GM23338 (cell line): ENCODE measurements around the gene TFAP2B.
A peak's percentile ranks its signal among the peaks of the same experiment; 100 is the strongest.

Source experiments
- CREB1 ChIP-seq: fragments of 250-450 bp; sonication (Bioruptor Pico); IDR thresholded peaks from 2 replicates; pipeline ENCODE4 v1.5.0; 2020; ENCODE audit warnings: low read depth, mild to moderate bottlenecking, moderate library complexity
- CTCF ChIP-seq, 2 experiments: fragments of 200-600 bp in 1 of 2; sonication (generic) in 1 of 2; conservative IDR thresholded peaks; 2 replicates each; pipeline versions ENCODE4 v1.5.1 to v1.6.1; 2016 to 2017; ENCODE audit warnings: antibody characterized with exemption in 2 of 2, low read depth in 2 of 2, mild to moderate bottlenecking in 2 of 2, moderate library complexity in 1 of 2
- ETS1 ChIP-seq: IDR thresholded peaks from 2 replicates; pipeline ENCODE4 v1.6.1; 2016; ENCODE audit warnings: antibody characterized with exemption
- EZH2 ChIP-seq: fragments of 200-600 bp; sonication (generic); IDR thresholded peaks from one replicate; pipeline ENCODE4 v1.8.0; 2017; ENCODE audit warnings: antibody characterized with exemption, mild to moderate bottlenecking, low read depth; ENCODE audit not compliant: unreplicated experiment
- EZH2phosphoT487 ChIP-seq: fragments of 200-600 bp; sonication (generic); IDR thresholded peaks from one replicate; pipeline ENCODE4 v1.8.1; 2018; ENCODE audit warnings: antibody characterized with exemption; ENCODE audit not compliant: unreplicated experiment
- JUNB ChIP-seq: IDR thresholded peaks from one replicate; pipeline ENCODE4 v1.6.1; 2016; ENCODE audit warnings: antibody characterized with exemption; ENCODE audit not compliant: unreplicated experiment
- NANOG ChIP-seq: IDR thresholded peaks from 2 replicates; pipeline ENCODE4 v1.6.1; 2016; ENCODE audit warnings: antibody characterized with exemption, borderline replicate concordance
- POLR2AphosphoS5 ChIP-seq: IDR thresholded peaks from 2 replicates; pipeline ENCODE4 v1.6.1; 2016; ENCODE audit warnings: antibody characterized with exemption, low read depth
- REST ChIP-seq: IDR thresholded peaks from one replicate; pipeline ENCODE4 v1.6.1; 2018; ENCODE audit warnings: antibody characterized with exemption; ENCODE audit not compliant: unreplicated experiment
- ZNF114 ChIP-seq: fragments of 250-450 bp; sonication (Bioruptor Pico); IDR thresholded peaks from 2 replicates; pipeline ENCODE4 v1.5.0; 2020; ENCODE audit warnings: mild to moderate bottlenecking, moderate library complexity
- ZNF331 ChIP-seq: fragments of 250-450 bp; sonication (Bioruptor Pico); IDR thresholded peaks from 2 replicates; pipeline ENCODE4 v1.5.0; 2020; ENCODE audit warnings: low read depth, mild to moderate bottlenecking, moderate library complexity

GRCh38 chr6:50818020-50818419, 651 bp upstream of the TFAP2B start:
- TF ChIP-seq JUNB: no peak
- no peak for TF ChIP-seq CREB1 (CRISPR knock-in tag)
- TF ChIP-seq CTCF (conservative IDR thresholded peaks at IDR 0.05; ENCODE audit: low read depth in 2 of 2): no peak
- TF ChIP-seq POLR2AphosphoS5: no peak
- TF ChIP-seq REST: no peak
- peak; percentile 44 for TF ChIP-seq EZH2
- no peak for TF ChIP-seq ZNF114 (CRISPR knock-in tag)
- no peak for TF ChIP-seq EZH2phosphoT487
- TF ChIP-seq ZNF331 (CRISPR knock-in tag): no peak
- TF ChIP-seq ETS1: no peak
- no peak for TF ChIP-seq NANOG
